Activated T-helper 17 cell treated with anti-CD3 and anti-CD28 coated beads, Interleukin-2, amount 50 U/mL, for 72 hours (primary cell): ENCODE measurements around the gene TCEAL2. TPM values are rescaled to one million over a fixed set of nuclear protein-coding genes. Genes with fewer than 3 reads are reported as not detected.

Source experiments
- ATAC-seq: fragments of 150-1000 bp; cut with Tn5 transposase; replicated peaks from 2 replicates; pipeline ENCODE4 v1.10.0; 2021; ENCODE audit warnings: mild to moderate bottlenecking, moderate library complexity
- H3K27ac Mint-ChIP-seq: one replicate; pipeline ENCODE4 v1.8.0; 2022; ENCODE audit warnings: mixed read lengths
- H3K27me3 Mint-ChIP-seq: one replicate; pipeline ENCODE4 v1.8.0; 2022; ENCODE audit warnings: mixed read lengths
- H3K36me3 Mint-ChIP-seq: one replicate; pipeline ENCODE4 v1.8.0; 2022; ENCODE audit warnings: low read depth, mild to moderate bottlenecking, mixed read lengths
- H3K4me1 Mint-ChIP-seq: one replicate; pipeline ENCODE4 v1.8.0; 2022; ENCODE audit warnings: mixed read lengths
- H3K4me3 Mint-ChIP-seq: one replicate; pipeline ENCODE4 v1.8.0; 2022; ENCODE audit warnings: mild to moderate bottlenecking, mixed read lengths
- H3K9me3 Mint-ChIP-seq: one replicate; pipeline ENCODE4 v1.8.0; 2022; ENCODE audit warnings: mixed read lengths
- total RNA-seq, 2 donors: library from RNA; stranded (reverse); gene quantifications; one replicate each; pipeline ENCODE4 v1.2.3, GENCODE V29; 2022

TCEAL2 gene
- total RNA-seq, 2 donors from 2014 or later: 0.39 to 0.58 TPM

- peak; percentile 68 for ATAC-seq
- H3K4me3 Mint-ChIP-seq: peak overlapping the region; percentile 98
- H3K4me1 Mint-ChIP-seq: peaks cover 6% of the 10 kb centered on the region
- no peaks in the 10 kb centered on the region for H3K27me3 Mint-ChIP-seq
- H3K36me3 Mint-ChIP-seq: no peaks in the 10 kb centered on the region
- H3K9me3 Mint-ChIP-seq: no peaks in the 10 kb centered on the region
- H3K27ac Mint-ChIP-seq: peak overlapping the region; percentile 96
Measured at GRCh38 chrX:102154900-102155805, 29.7 kb downstream of the TCEAL2 start.

- H3K4me3 Mint-ChIP-seq: peak within 1 kb of the TSS; percentile 98
- H3K27ac Mint-ChIP-seq: peak within 1 kb of the TSS; percentile 96
- H3K27me3 Mint-ChIP-seq: no peaks in the 10 kb centered on the region
- ATAC-seq: peak; percentile 97
- no peaks in the 10 kb centered on the region for H3K9me3 Mint-ChIP-seq
- no peaks in the 10 kb centered on the region for H3K36me3 Mint-ChIP-seq
- peaks cover 6% of the 10 kb centered on the region for H3K4me1 Mint-ChIP-seq
Measured at GRCh38 chrX:102155806-102156179, 30.3 kb downstream of the TCEAL2 start, which contains the start of gene BEX5. Gene BEX5 (minus strand): TSS chrX:102155977. CDS start chrX:102154265, 1,712 bp downstream.

Other genes starting within 250 kb of the TCEAL2 start
- gene ZMAT1, start 193.7 kb upstream of the TCEAL2 start, total RNA-seq: 1 to 10 TPM in 1 of 2 donors, under 1 TPM in 1; 0.86 to 3.9 TPM
- not detected for gene TCEAL6, start 16.8 kb downstream of the TCEAL2 start, total RNA-seq
- 1 to 10 TPM; 2.4 to 3.4 TPM for gene BEX5, start 30.3 kb downstream of the TCEAL2 start, total RNA-seq
- not detected for gene TCP11X1, start 89.6 kb downstream of the TCEAL2 start, total RNA-seq
- gene NXF2, start 121.5 kb downstream of the TCEAL2 start, total RNA-seq: not detected